Activated naive CD4-positive, alpha-beta T cell treated with anti-CD3 and anti-CD28 coated beads, Interleukin-2, amount 50 U/mL, for 24 hours (primary cell): ENCODE results near the gene GPR42.
"Not testable (repeated sequence)": the region's sequence is repeated elsewhere in the genome, so short reads cannot be mapped to it uniquely, and the experiment has no call there.

Experiments
- H3K27ac Mint-ChIP-seq: one replicate; pipeline ENCODE4 v1.8.0; 2021; ENCODE audit warnings: mild to moderate bottlenecking, mixed read lengths
- H3K27me3 Mint-ChIP-seq: one replicate; pipeline ENCODE4 v1.8.0; 2021; ENCODE audit warnings: mixed read lengths
- H3K36me3 Mint-ChIP-seq: one replicate; pipeline ENCODE4 v1.8.0; 2021; ENCODE audit warnings: mixed read lengths
- H3K4me1 Mint-ChIP-seq: one replicate; pipeline ENCODE4 v1.8.0; 2021; ENCODE audit warnings: mixed read lengths
- H3K4me3 Mint-ChIP-seq: one replicate; pipeline ENCODE4 v1.8.0; 2021; ENCODE audit warnings: mild to moderate bottlenecking, mixed read lengths
- H3K9me3 Mint-ChIP-seq: one replicate; pipeline ENCODE4 v1.8.0; 2021; ENCODE audit warnings: mixed read lengths

Gene GPR42

GRCh38 chr19:35396240-35396885 lies 25.5 kb downstream of the GPR42 start:
- H3K9me3 Mint-ChIP-seq, result no peaks in the 10 kb centered on the region
- H3K36me3 Mint-ChIP-seq, result no peaks in the 10 kb centered on the region
- H3K27ac Mint-ChIP-seq, result no peak overlapping the region
- no peaks in the 10 kb centered on the region for H3K4me1 Mint-ChIP-seq
- H3K27me3 Mint-ChIP-seq, result no peaks in the 10 kb centered on the region
- no peak overlapping the region for H3K4me3 Mint-ChIP-seq

- H3K27ac Mint-ChIP-seq, result no peak overlapping the region
- no peak overlapping the region for H3K4me3 Mint-ChIP-seq
- H3K9me3 Mint-ChIP-seq, result no peaks in the 10 kb centered on the region
- no peaks in the 10 kb centered on the region for H3K36me3 Mint-ChIP-seq
- no peaks in the 10 kb centered on the region for H3K27me3 Mint-ChIP-seq
- no peaks in the 10 kb centered on the region for H3K4me1 Mint-ChIP-seq
Observed at GRCh38 chr19:35397064-35397463, 26.2 kb downstream of the GPR42 start.

GRCh38 chr19:35398570-35398969 lies 27.7 kb downstream of the GPR42 start:
- Mint-ChIP-seq H3K4me3 (no peak overlapping the region), H3K27me3 (no peaks in the 10 kb centered on the region)

GRCh38 chr19:35399231-35399630 lies 28.4 kb downstream of the GPR42 start:
- Mint-ChIP-seq H3K36me3 (no peaks in the 10 kb centered on the region), H3K27ac (no peak overlapping the region), H3K4me1 (no peaks in the 10 kb centered on the region), H3K27me3 (no peaks in the 10 kb centered on the region), H3K4me3 (no peak overlapping the region), H3K9me3 (no peaks in the 10 kb centered on the region)

More at GRCh38 chr19:35398570-35398969, 27.7 kb downstream of the GPR42 start:
- Mint-ChIP-seq H3K36me3 (no peaks in the 10 kb centered on the region), H3K27ac (peak overlapping the region; percentile 17), H3K4me1 (no peaks in the 10 kb centered on the region), H3K9me3 (no peaks in the 10 kb centered on the region)

- Mint-ChIP-seq H3K27me3 (no peaks in the 10 kb centered on the region), H3K27ac (peak overlapping the region; percentile 37), H3K4me1 (no peaks in the 10 kb centered on the region), H3K4me3 (no peak overlapping the region), H3K9me3 (no peaks in the 10 kb centered on the region), H3K36me3 (no peaks in the 10 kb centered on the region)
Observed at GRCh38 chr19:35399948-35400772, 29.3 kb downstream of the GPR42 start.

- H3K36me3 Mint-ChIP-seq, result no peaks in the 10 kb centered on the region
- H3K27ac Mint-ChIP-seq, result no peak overlapping the region
- no peaks in the 10 kb centered on the region for H3K9me3 Mint-ChIP-seq
- no peaks in the 10 kb centered on the region for H3K4me1 Mint-ChIP-seq
- no peaks in the 10 kb centered on the region for H3K27me3 Mint-ChIP-seq
- H3K4me3 Mint-ChIP-seq, result no peak overlapping the region
Observed at GRCh38 chr19:35400773-35401100, 29.9 kb downstream of the GPR42 start.

- H3K27ac Mint-ChIP-seq, H3K36me3 Mint-ChIP-seq, H3K9me3 Mint-ChIP-seq, H3K4me3 Mint-ChIP-seq, H3K4me1 Mint-ChIP-seq, H3K27me3 Mint-ChIP-seq: not testable (repeated sequence)
Observed at GRCh38 chr19:35401416-35401815, 30.5 kb downstream of the GPR42 start.

- no peak overlapping the region for H3K4me3 Mint-ChIP-seq
- H3K36me3 Mint-ChIP-seq, result no peaks in the 10 kb centered on the region
- no peaks in the 10 kb centered on the region for H3K27me3 Mint-ChIP-seq
- no peaks in the 10 kb centered on the region for H3K9me3 Mint-ChIP-seq
- H3K4me1 Mint-ChIP-seq, result no peaks in the 10 kb centered on the region
- no peak overlapping the region for H3K27ac Mint-ChIP-seq
Observed at GRCh38 chr19:35403116-35403760, 32.4 kb downstream of the GPR42 start.

GRCh38 chr19:35404879-35405622 lies 34.2 kb downstream of the GPR42 start:
- H3K4me1 Mint-ChIP-seq, result no peaks in the 10 kb centered on the region
- H3K4me3 Mint-ChIP-seq, result no peak overlapping the region
- no peaks in the 10 kb centered on the region for H3K9me3 Mint-ChIP-seq
- no peaks in the 10 kb centered on the region for H3K36me3 Mint-ChIP-seq
- no peak overlapping the region for H3K27ac Mint-ChIP-seq
- H3K27me3 Mint-ChIP-seq, result no peaks in the 10 kb centered on the region

GRCh38 chr19:35407619-35408018 lies 36.8 kb downstream of the GPR42 start:
- Mint-ChIP-seq H3K4me1 (no peaks in the 10 kb centered on the region), H3K27me3 (no peaks in the 10 kb centered on the region), H3K9me3 (no peaks in the 10 kb centered on the region), H3K4me3 (no peak overlapping the region), H3K27ac (no peak overlapping the region), H3K36me3 (no peaks in the 10 kb centered on the region)

- Mint-ChIP-seq H3K9me3 (no peaks in the 10 kb centered on the region), H3K27ac (no peak overlapping the region), H3K4me1 (no peaks in the 10 kb centered on the region), H3K36me3 (no peaks in the 10 kb centered on the region), H3K4me3 (no peak overlapping the region), H3K27me3 (no peaks in the 10 kb centered on the region)
Observed at GRCh38 chr19:35408284-35409171, 37.7 kb downstream of the GPR42 start.

- Mint-ChIP-seq H3K9me3 (no peaks in the 10 kb centered on the region), H3K36me3 (no peaks in the 10 kb centered on the region), H3K4me1 (no peaks in the 10 kb centered on the region), H3K27ac (no peak overlapping the region), H3K27me3 (no peaks in the 10 kb centered on the region), H3K4me3 (no peak overlapping the region)
Observed at GRCh38 chr19:35409191-35409590, 38.3 kb downstream of the GPR42 start.

GRCh38 chr19:35410487-35410886 lies 39.6 kb downstream of the GPR42 start:
- no peaks in the 10 kb centered on the region for H3K9me3 Mint-ChIP-seq
- no peaks in the 10 kb centered on the region for H3K27me3 Mint-ChIP-seq
- H3K36me3 Mint-ChIP-seq, result no peaks in the 10 kb centered on the region
- no peak overlapping the region for H3K4me3 Mint-ChIP-seq
- H3K4me1 Mint-ChIP-seq, result no peaks in the 10 kb centered on the region
- no peak overlapping the region for H3K27ac Mint-ChIP-seq

- no peak overlapping the region for H3K27ac Mint-ChIP-seq
Observed at GRCh38 chr19:35414442-35414841, 43.6 kb downstream of the GPR42 start.

GRCh38 chr19:35416331-35416730 lies 45.5 kb downstream of the GPR42 start:
- Mint-ChIP-seq H3K27ac (no peak overlapping the region), H3K4me1 (no peaks in the 10 kb centered on the region), H3K36me3 (no peaks in the 10 kb centered on the region), H3K27me3 (peaks cover 6% of the 10 kb centered on the region), H3K4me3 (no peak overlapping the region), H3K9me3 (no peaks in the 10 kb centered on the region)

More at GRCh38 chr19:35414442-35414841, 43.6 kb downstream of the GPR42 start:
- no peaks in the 10 kb centered on the region for H3K9me3 Mint-ChIP-seq
- H3K4me1 Mint-ChIP-seq, result no peaks in the 10 kb centered on the region
- no peaks in the 10 kb centered on the region for H3K36me3 Mint-ChIP-seq
- H3K4me3 Mint-ChIP-seq, result no peak overlapping the region
- H3K27me3 Mint-ChIP-seq, result peaks cover 6% of the 10 kb centered on the region
